Nucleus accumbens (tissue), 56 donors: ENCODE data around the gene HSF2BP.
A peak's percentile ranks its signal among the peaks of the same experiment; 100 is the strongest.
"Not testable (repeated sequence)": the region's sequence is repeated elsewhere in the genome, so short reads cannot be mapped to it uniquely, and the experiment has no call there.

Experiments
- DNase-seq, 56 donors: peaks; one replicate each; lab custom pipeline; 2025; lab: John Stamatoyannopoulos, UW

HSF2BP gene

GRCh38 chr21:43623588-43623987, 35.7 kb downstream of the HSF2BP start:
- DNase-seq, result no peak

GRCh38 chr21:43622796-43623195, 36.5 kb downstream of the HSF2BP start:
- DNase-seq, result no peak

- no peak for DNase-seq
These were observed 39.4 kb downstream of the HSF2BP start for GRCh38 chr21:43619856-43620255.

- DNase-seq, result no peak
These were observed 39.9 kb downstream of the HSF2BP start for GRCh38 chr21:43619344-43619743.

GRCh38 chr21:43618940-43619339, 40.3 kb downstream of the HSF2BP start:
- DNase-seq, result no peak

GRCh38 chr21:43616861-43617260, 42.4 kb downstream of the HSF2BP start:
- not testable (repeated sequence) for DNase-seq

- DNase-seq, result no peak
These were observed 44.4 kb downstream of the HSF2BP start for GRCh38 chr21:43614839-43615238.

- DNase-seq, result no peak
These were observed 45.3 kb downstream of the HSF2BP start for GRCh38 chr21:43613755-43614638.

- DNase-seq, result peak in 16 of 56 donors; percentile 2 to 58 (median 10)
These were observed 47.5 kb downstream of the HSF2BP start for GRCh38 chr21:43611598-43612369.

GRCh38 chr21:43609501-43610340, 49.6 kb downstream of the HSF2BP start:
- peak in 4 of 56 donors; percentile 2 to 58 (median 9) for DNase-seq

- no peak for DNase-seq
These were observed 50.6 kb downstream of the HSF2BP start for GRCh38 chr21:43608664-43609063.

GRCh38 chr21:43608225-43608624, 51.1 kb downstream of the HSF2BP start:
- DNase-seq, result no peak

- no peak for DNase-seq
These were observed 53.7 kb downstream of the HSF2BP start for GRCh38 chr21:43605320-43606215.

GRCh38 chr21:43604505-43605204, 54.6 kb downstream of the HSF2BP start:
- no peak for DNase-seq

- DNase-seq, result no peak
These were observed 55.4 kb downstream of the HSF2BP start for GRCh38 chr21:43603641-43604504.

GRCh38 chr21:43603233-43603626, 56.1 kb downstream of the HSF2BP start:
- DNase-seq, result no peak

GRCh38 chr21:43602266-43603232, 56.7 kb downstream of the HSF2BP start:
- no peak for DNase-seq
